ENCODE measurements around the gene JMJD7. TPM values are rescaled to one million over a fixed set of nuclear protein-coding genes. Genes with fewer than 3 reads are reported as not detected.

JMJD7 gene
- total RNA-seq, 4 donors from 2014 or later, result 45.4 to 88.3 (median 60.9) TPM

DNA sequence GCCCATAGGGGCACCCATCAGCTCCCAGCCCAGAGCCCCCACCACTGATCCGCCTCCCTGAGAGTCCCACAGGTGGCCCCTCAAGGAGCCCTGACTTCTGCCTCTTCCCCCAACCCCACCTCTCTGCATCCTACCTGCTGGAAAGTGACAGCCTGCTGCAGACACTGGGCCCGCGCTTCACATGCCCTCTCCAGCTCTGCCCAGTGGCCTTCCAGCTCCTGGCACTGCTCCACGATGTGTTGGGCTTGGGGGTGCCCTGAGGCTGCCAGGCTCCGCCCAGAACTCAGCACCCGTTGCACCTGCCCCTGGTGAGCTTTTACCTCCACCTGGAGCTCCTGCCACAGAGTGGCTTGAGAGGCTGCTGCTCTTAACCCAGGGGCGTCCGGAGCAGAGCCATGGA lies 45.8 kb downstream of the JMJD7 start:
- peaks cover 24% of the 10 kb centered on the region for H3K4me1 ChIP-seq
- no peak overlapping the region for H3K4me3 ChIP-seq
- H3K27ac ChIP-seq, result no peak overlapping the region
- TF ChIP-seq POLR2A (IDR thresholded peaks at IDR 0.05), result no peak
- 86% methylated on average over 6 of the region's 8 CpGs for WGBS
- H3K9me3 ChIP-seq, result no peaks in the 10 kb centered on the region
- H3K36me3 ChIP-seq, result no peaks in the 10 kb centered on the region
- no peaks in the 10 kb centered on the region for H3K27me3 ChIP-seq
- no peak for DNase-seq (ENCODE audit: low spot score in 2 of 2)

- H3K9me3 ChIP-seq, result no peaks in the 10 kb centered on the region
- H3K4me1 ChIP-seq, result peaks cover 21% of the 10 kb centered on the region
- no peaks in the 10 kb centered on the region for H3K36me3 ChIP-seq
- H3K27ac ChIP-seq, result no peak overlapping the region
- WGBS, result 84% methylated on average over 10 of the region's 12 CpGs
- no peak for DNase-seq (ENCODE audit: low spot score in 2 of 2)
- TF ChIP-seq CTCF (IDR thresholded peaks at IDR 0.05), result no peak
- no peak for TF ChIP-seq POLR2AphosphoS5 (IDR thresholded peaks at IDR 0.05)
- no peak for TF ChIP-seq POLR2A (IDR thresholded peaks at IDR 0.05)
- no peak for TF ChIP-seq EP300 (IDR thresholded peaks at IDR 0.05)
- H3K27me3 ChIP-seq, result no peaks in the 10 kb centered on the region
- no peak overlapping the region for H3K4me3 ChIP-seq
These were observed 46.8 kb downstream of the JMJD7 start for GRCh38 chr15:41874736-41875135.

GRCh38 chr15:41876007-41876406 lies 48.1 kb downstream of the JMJD7 start:
- H3K4me1 ChIP-seq, result peaks cover 23% of the 10 kb centered on the region
- no peak for DNase-seq (ENCODE audit: low spot score in 2 of 2)
- no peaks in the 10 kb centered on the region for H3K36me3 ChIP-seq
- no peak overlapping the region for H3K27ac ChIP-seq
- H3K9me3 ChIP-seq, result no peaks in the 10 kb centered on the region
- no peak for TF ChIP-seq EP300 (IDR thresholded peaks at IDR 0.05)
- TF ChIP-seq POLR2AphosphoS5 (IDR thresholded peaks at IDR 0.05), result no peak
- no peak overlapping the region for H3K4me3 ChIP-seq
- 71% methylated on average over 3 of the region's 13 CpGs for WGBS
- peaks cover 7% of the 10 kb centered on the region for H3K27me3 ChIP-seq

DNA sequence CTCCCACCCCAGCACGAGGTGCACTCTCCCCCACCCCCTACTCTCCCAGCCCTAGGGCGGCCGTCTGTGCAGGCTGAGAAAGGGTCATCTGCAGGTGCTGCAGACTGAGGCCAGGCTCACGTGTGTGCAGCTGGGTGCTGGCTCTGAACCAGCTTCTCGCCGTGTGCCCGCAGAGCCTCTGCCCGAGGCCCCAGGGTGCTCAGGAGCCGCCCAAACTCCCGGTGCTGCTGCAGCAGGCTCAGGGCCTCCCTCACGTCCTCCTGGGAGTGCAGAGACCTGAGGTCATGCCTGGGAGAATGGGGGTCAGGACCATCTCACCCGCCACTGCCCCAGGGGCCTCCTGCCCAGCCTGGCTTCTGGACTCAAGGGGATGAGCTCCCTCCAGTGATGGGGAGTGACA lies 48.8 kb downstream of the JMJD7 start:
- H3K4me1 ChIP-seq, result peaks cover 30% of the 10 kb centered on the region
- no peak overlapping the region for H3K27ac ChIP-seq
- no peak for TF ChIP-seq CTCF (IDR thresholded peaks at IDR 0.05)
- TF ChIP-seq EP300 (IDR thresholded peaks at IDR 0.05), result no peak
- H3K27me3 ChIP-seq, result peaks cover 9% of the 10 kb centered on the region
- no peaks in the 10 kb centered on the region for H3K9me3 ChIP-seq
- no peak overlapping the region for H3K4me3 ChIP-seq
- DNase-seq (ENCODE audit: low spot score in 2 of 2), result no peak
- no peaks in the 10 kb centered on the region for H3K36me3 ChIP-seq
- 64% methylated on average over 7 of the region's 12 CpGs for WGBS

GRCh38 chr15:41877631-41878354 lies 49.9 kb downstream of the JMJD7 start:
- H3K36me3 ChIP-seq, result no peaks in the 10 kb centered on the region
- no peak overlapping the region for H3K27ac ChIP-seq
- no peak for DNase-seq (ENCODE audit: low spot score in 2 of 2)
- H3K4me1 ChIP-seq, result peaks cover 41% of the 10 kb centered on the region
- TF ChIP-seq EP300 (IDR thresholded peaks at IDR 0.05) (no peak), POLR2A (IDR thresholded peaks at IDR 0.05) (no peak), POLR2AphosphoS5 (IDR thresholded peaks at IDR 0.05) (no peak), CTCF (IDR thresholded peaks at IDR 0.05) (no peak)
- no peaks in the 10 kb centered on the region for H3K9me3 ChIP-seq
- 80% methylated on average over 8 of the region's 13 CpGs for WGBS
- H3K4me3 ChIP-seq, result no peak overlapping the region
- peaks cover 9% of the 10 kb centered on the region for H3K27me3 ChIP-seq

GRCh38 chr15:41878355-41878699 lies 50.4 kb downstream of the JMJD7 start:
- WGBS, result 80% methylated on average over 5 of the region's 10 CpGs
- H3K27ac ChIP-seq, result no peak overlapping the region

More at GRCh38 chr15:41878355-41878699, 50.4 kb downstream of the JMJD7 start:
- TF ChIP-seq POLR2A (IDR thresholded peaks at IDR 0.05), result no peak
- no peak for TF ChIP-seq EP300 (IDR thresholded peaks at IDR 0.05)
- TF ChIP-seq POLR2AphosphoS5 (IDR thresholded peaks at IDR 0.05), result no peak
- no peak for TF ChIP-seq CTCF (IDR thresholded peaks at IDR 0.05)
- H3K36me3 ChIP-seq, result no peaks in the 10 kb centered on the region
- H3K4me3 ChIP-seq, result no peak overlapping the region
- H3K9me3 ChIP-seq, result no peaks in the 10 kb centered on the region
- H3K4me1 ChIP-seq, result peaks cover 43% of the 10 kb centered on the region
- DNase-seq (ENCODE audit: low spot score in 2 of 2), result no peak
- H3K27me3 ChIP-seq, result peaks cover 9% of the 10 kb centered on the region
